ENCODE measurements around the gene DCC.

Gene DCC

DNA sequence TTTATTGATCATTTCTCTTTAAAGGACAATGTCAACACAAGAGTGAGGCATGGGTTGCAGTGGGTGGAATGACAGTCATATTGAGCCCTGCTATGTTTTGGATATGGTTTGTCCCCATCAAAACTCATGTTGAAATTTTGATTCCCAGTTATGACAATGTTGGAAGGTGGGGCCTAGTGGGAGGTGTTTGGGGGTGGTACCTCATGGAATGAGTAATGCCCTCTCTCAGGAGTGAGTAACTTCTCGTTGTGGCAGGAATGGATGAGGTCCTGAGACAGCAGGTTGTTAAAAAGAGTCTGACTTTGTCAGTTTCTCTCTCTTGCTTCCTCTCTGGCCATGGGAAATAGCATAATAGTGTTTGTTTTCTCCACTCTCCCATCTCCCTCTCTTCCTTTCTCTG lies 345.3 kb downstream of the DCC start:
- no peaks in the 10 kb centered on the region for H3F3A ChIP-seq (ENCODE audit: control insufficient read depth, insufficient read depth)
- no peak overlapping the region for H3K27ac ChIP-seq (ENCODE audit: low read depth, low read length)
- H3K4me3 ChIP-seq (ENCODE audit: low read length): no peak overlapping the region
- H3K9me2 ChIP-seq (replicated peaks; ENCODE audit: control insufficient read depth, low read length): no peaks in the 10 kb centered on the region
- no peaks in the 10 kb centered on the region for H3K9me3 ChIP-seq (ENCODE audit: control insufficient read depth, insufficient read depth, low read length)
- no peaks in the 10 kb centered on the region for H3K4me1 ChIP-seq (ENCODE audit: control insufficient read depth, low read length)
- H3K36me3 ChIP-seq (ENCODE audit: control insufficient read depth, low read length): no peaks in the 10 kb centered on the region
- no peaks in the 10 kb centered on the region for H4K20me1 ChIP-seq (ENCODE audit: control insufficient read depth, insufficient read depth, low read depth, low read length)
- no peaks in the 10 kb centered on the region for H3K79me2 ChIP-seq (ENCODE audit: control insufficient read depth, low read length)
- H3K27me3 ChIP-seq (ENCODE audit: control insufficient read depth, low read length): no peaks in the 10 kb centered on the region
- TF ChIP-seq, protein P1, sequence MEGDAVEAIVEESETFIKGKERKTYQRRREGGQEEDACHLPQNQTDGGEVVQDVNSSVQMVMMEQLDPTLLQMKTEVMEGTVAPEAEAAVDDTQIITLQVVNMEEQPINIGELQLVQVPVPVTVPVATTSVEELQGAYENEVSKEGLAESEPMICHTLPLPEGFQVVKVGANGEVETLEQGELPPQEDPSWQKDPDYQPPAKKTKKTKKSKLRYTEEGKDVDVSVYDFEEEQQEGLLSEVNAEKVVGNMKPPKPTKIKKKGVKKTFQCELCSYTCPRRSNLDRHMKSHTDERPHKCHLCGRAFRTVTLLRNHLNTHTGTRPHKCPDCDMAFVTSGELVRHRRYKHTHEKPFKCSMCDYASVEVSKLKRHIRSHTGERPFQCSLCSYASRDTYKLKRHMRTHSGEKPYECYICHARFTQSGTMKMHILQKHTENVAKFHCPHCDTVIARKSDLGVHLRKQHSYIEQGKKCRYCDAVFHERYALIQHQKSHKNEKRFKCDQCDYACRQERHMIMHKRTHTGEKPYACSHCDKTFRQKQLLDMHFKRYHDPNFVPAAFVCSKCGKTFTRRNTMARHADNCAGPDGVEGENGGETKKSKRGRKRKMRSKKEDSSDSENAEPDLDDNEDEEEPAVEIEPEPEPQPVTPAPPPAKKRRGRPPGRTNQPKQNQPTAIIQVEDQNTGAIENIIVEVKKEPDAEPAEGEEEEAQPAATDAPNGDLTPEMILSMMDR (IDR thresholded peaks at IDR 0.05; ENCODE audit: low read depth, low read length, poor library complexity, severe bottlenecking): no peak
- no peak for TF ChIP-seq EZH2phosphoT487 (IDR thresholded peaks at IDR 0.05; ENCODE audit: borderline replicate concordance, low read length)
- H3K4me2 ChIP-seq (ENCODE audit: low read length): no peak overlapping the region

- Histone ChIP-seq H3K27ac (ENCODE audit: low read depth, low read length) (no peak overlapping the region), H4K20me1 (ENCODE audit: control insufficient read depth, insufficient read depth, low read depth, low read length) (no peaks in the 10 kb centered on the region), H3K36me3 (ENCODE audit: control insufficient read depth, low read length) (no peaks in the 10 kb centered on the region), H3K4me1 (ENCODE audit: control insufficient read depth, low read length) (no peaks in the 10 kb centered on the region), H3K4me2 (ENCODE audit: low read length) (no peak overlapping the region), H3F3A (ENCODE audit: control insufficient read depth, insufficient read depth) (no peaks in the 10 kb centered on the region), H3K9me3 (ENCODE audit: control insufficient read depth, insufficient read depth, low read length) (no peaks in the 10 kb centered on the region), H3K27me3 (ENCODE audit: control insufficient read depth, low read length) (no peaks in the 10 kb centered on the region), H3K9me2 (replicated peaks; ENCODE audit: control insufficient read depth, low read length) (no peaks in the 10 kb centered on the region), H3K79me2 (ENCODE audit: control insufficient read depth, low read length) (no peaks in the 10 kb centered on the region), H3K4me3 (ENCODE audit: low read length) (no peak overlapping the region)
- TF ChIP-seq, protein P1 (IDR thresholded peaks at IDR 0.05; ENCODE audit: low read depth, low read length, poor library complexity, severe bottlenecking): no peak
- TF ChIP-seq EZH2phosphoT487 (IDR thresholded peaks at IDR 0.05; ENCODE audit: borderline replicate concordance, low read length): no peak
These were observed 351.8 kb downstream of the DCC start for GRCh38 chr18:52691841-52692240.

GRCh38 chr18:52694804-52695203 lies 354.8 kb downstream of the DCC start:
- Histone ChIP-seq H3F3A (ENCODE audit: control insufficient read depth, insufficient read depth) (no peaks in the 10 kb centered on the region), H3K27me3 (ENCODE audit: control insufficient read depth, low read length) (no peaks in the 10 kb centered on the region), H3K9me2 (replicated peaks; ENCODE audit: control insufficient read depth, low read length) (no peaks in the 10 kb centered on the region), H4K20me1 (ENCODE audit: control insufficient read depth, insufficient read depth, low read depth, low read length) (no peaks in the 10 kb centered on the region), H3K27ac (ENCODE audit: low read depth, low read length) (no peak overlapping the region), H3K4me1 (ENCODE audit: control insufficient read depth, low read length) (no peaks in the 10 kb centered on the region), H3K4me3 (ENCODE audit: low read length) (no peak overlapping the region), H3K79me2 (ENCODE audit: control insufficient read depth, low read length) (no peaks in the 10 kb centered on the region), H3K36me3 (ENCODE audit: control insufficient read depth, low read length) (no peaks in the 10 kb centered on the region), H3K4me2 (ENCODE audit: low read length) (no peak overlapping the region), H3K9me3 (ENCODE audit: control insufficient read depth, insufficient read depth, low read length) (no peaks in the 10 kb centered on the region)
- TF ChIP-seq, protein P1 (IDR thresholded peaks at IDR 0.05; ENCODE audit: low read depth, low read length, poor library complexity, severe bottlenecking): peak; percentile 33
- TF ChIP-seq EZH2phosphoT487 (IDR thresholded peaks at IDR 0.05; ENCODE audit: borderline replicate concordance, low read length): no peak

DNA sequence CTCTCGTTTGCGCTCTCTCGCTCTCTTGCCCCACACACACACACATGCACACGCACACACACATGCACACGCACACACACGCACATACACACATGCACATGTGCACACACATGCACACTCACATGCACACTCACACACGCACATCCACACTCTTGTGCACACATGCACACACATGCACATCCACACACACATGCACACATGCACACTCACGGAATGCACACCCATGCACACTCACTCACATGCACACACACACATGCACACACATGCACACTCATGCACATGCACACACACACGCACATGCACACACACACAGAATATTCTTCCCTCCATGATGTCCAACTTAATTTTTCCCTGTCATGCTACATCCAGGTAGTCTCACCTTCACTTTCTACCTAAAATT lies 360.1 kb downstream of the DCC start:
- Histone ChIP-seq H3K4me3 (ENCODE audit: low read length) (no peak overlapping the region), H3K27me3 (ENCODE audit: control insufficient read depth, low read length) (no peaks in the 10 kb centered on the region), H3F3A (ENCODE audit: control insufficient read depth, insufficient read depth) (no peaks in the 10 kb centered on the region), H3K9me3 (ENCODE audit: control insufficient read depth, insufficient read depth, low read length) (no peaks in the 10 kb centered on the region), H3K4me1 (ENCODE audit: control insufficient read depth, low read length) (no peaks in the 10 kb centered on the region), H3K9me2 (replicated peaks; ENCODE audit: control insufficient read depth, low read length) (no peaks in the 10 kb centered on the region), H3K4me2 (ENCODE audit: low read length) (no peak overlapping the region), H3K79me2 (ENCODE audit: control insufficient read depth, low read length) (no peaks in the 10 kb centered on the region), H3K27ac (ENCODE audit: low read depth, low read length) (no peak overlapping the region), H3K36me3 (ENCODE audit: control insufficient read depth, low read length) (no peaks in the 10 kb centered on the region), H4K20me1 (ENCODE audit: control insufficient read depth, insufficient read depth, low read depth, low read length) (no peaks in the 10 kb centered on the region)
- TF ChIP-seq EZH2phosphoT487 (IDR thresholded peaks at IDR 0.05; ENCODE audit: borderline replicate concordance, low read length): no peak
- TF ChIP-seq, protein P1 (IDR thresholded peaks at IDR 0.05; ENCODE audit: low read depth, low read length, poor library complexity, severe bottlenecking): no peak
